Natural killer cell treated with Interleukin-12 subunit alpha and Interleukin-12 subunit beta and Interleukin-15 and Interleukin-18, amount 100 ng/mL, for 72 hours (primary cell): Measurements from ENCODE around the gene L1TD1. TPM values are rescaled to one million over a fixed set of nuclear protein-coding genes. Genes with fewer than 3 reads are reported as not detected.

Experiments used
- ATAC-seq, 2 donors: fragments of 150-1000 bp; cut with Tn5 transposase in 1 of 2; sonication (Bioruptor Pico), chemical (Tn5 transposase) in 1 of 2; 2 replicates each; pipeline ENCODE4 v1.10.0; 2021
- DNase-seq: peaks from one replicate; pipeline ENCODE4 v3.0.0; 2022; ENCODE audit warnings: low spot score
- H3K27ac Mint-ChIP-seq, 2 donors: 1 replicate in 1 of 2; 2 replicates in 1 of 2; pipeline ENCODE4 v1.8.0; 2022; ENCODE audit warnings: mixed read lengths in 2 of 2, mild to moderate bottlenecking in 1 of 2, moderate library complexity in 1 of 2
- H3K27me3 Mint-ChIP-seq, 2 donors: 1 replicate in 1 of 2; 2 replicates in 1 of 2; pipeline ENCODE4 v1.8.0; 2022; ENCODE audit warnings: mixed read lengths in 2 of 2
- H3K36me3 Mint-ChIP-seq: one replicate; pipeline ENCODE4 v1.8.0; 2022; ENCODE audit warnings: mixed read lengths
- H3K4me1 Mint-ChIP-seq, 2 donors: 1 replicate in 1 of 2; 2 replicates in 1 of 2; pipeline ENCODE4 v1.8.0; 2022; ENCODE audit warnings: low read depth in 2 of 2, mixed read lengths in 2 of 2, mild to moderate bottlenecking in 1 of 2
- H3K4me3 Mint-ChIP-seq: one replicate; pipeline ENCODE4 v1.8.0; 2022; ENCODE audit warnings: mixed read lengths
- H3K9me3 Mint-ChIP-seq: 2 replicates; pipeline ENCODE4 v1.8.0; 2022; ENCODE audit warnings: mixed read lengths
- total RNA-seq, 2 donors: library from RNA; stranded (reverse); gene quantifications; one replicate each; pipeline ENCODE4 v1.2.3, GENCODE V29; 2022

L1TD1 gene
- total RNA-seq, 2 donors from 2014 or later, result not detected

GRCh38 chr1:62250126-62250726, 55.6 kb downstream of the L1TD1 start:
- no peak overlapping the region for H3K27ac Mint-ChIP-seq
- no peaks in the 10 kb centered on the region for H3K9me3 Mint-ChIP-seq
- no peak for DNase-seq
- no peak overlapping the region for H3K4me3 Mint-ChIP-seq
- ATAC-seq, result no peak
- H3K27me3 Mint-ChIP-seq, result peaks cover 2 to 5% of the 10 kb centered on the region in 2 donors
- H3K4me1 Mint-ChIP-seq, result no peaks in the 10 kb centered on the region
- no peaks in the 10 kb centered on the region for H3K36me3 Mint-ChIP-seq

GRCh38 chr1:62259551-62259950, 64.9 kb downstream of the L1TD1 start:
- Mint-ChIP-seq H3K27me3 (peaks cover 18 to 22% of the 10 kb centered on the region in 2 donors), H3K4me1 (peaks cover 0 to 2% of the 10 kb centered on the region in 2 donors), H3K36me3 (no peaks in the 10 kb centered on the region), H3K9me3 (peaks cover 2% of the 10 kb centered on the region), H3K4me3 (no peak overlapping the region), H3K27ac (no peak overlapping the region)
- ATAC-seq (no peak), DNase-seq (no peak)

- H3K9me3 Mint-ChIP-seq, result peaks cover 2% of the 10 kb centered on the region
- peaks cover 0 to 2% of the 10 kb centered on the region in 2 donors for H3K4me1 Mint-ChIP-seq
- H3K27ac Mint-ChIP-seq, result no peak overlapping the region
- DNase-seq (no peak), ATAC-seq (no peak)
- H3K4me3 Mint-ChIP-seq, result no peak overlapping the region
- H3K27me3 Mint-ChIP-seq, result peaks cover 18 to 22% of the 10 kb centered on the region in 2 donors
- no peaks in the 10 kb centered on the region for H3K36me3 Mint-ChIP-seq
These were observed 66.0 kb downstream of the L1TD1 start for GRCh38 chr1:62260688-62261087.

Other genes starting within 250 kb of the L1TD1 start
- gene KANK4, start 124.6 kb downstream of the L1TD1 start, total RNA-seq, result not detected
- 10 to 100 TPM; 44.5 to 57.6 TPM for gene USP1, start 242.2 kb downstream of the L1TD1 start, total RNA-seq